Measurements from ENCODE around the gene NOC2L. TPM values are rescaled to one million over a fixed set of nuclear protein-coding genes. Genes with fewer than 3 reads are reported as not detected.

The NOC2L gene
- total and polyA plus RNA-seq, 9 of the 15 experiments (the other 6 are each of a cell fraction or from before 2014, with no cell fraction given) = 4.0 to 410 (median 200) TPM

GRCh38 chr1:913491-914130 is 45.4 kb downstream of the NOC2L start:
- CTCF ChIA-PET (ENCODE audit: low intra/inter-chr PET ratio) = no interaction called here
- POLR2A ChIA-PET = interaction anchor here (0.6 kb wide), 1 partner anchor 242 kb away, joined by 3 read pairs; no protein-coding TSS in a partner anchor
- no peaks in the 10 kb centered on the region for H3K9me3 ChIP-seq (replicated peaks; ENCODE audit: control insufficient read depth, insufficient read depth, low read depth, low read length)
- ATAC-seq (no peak), DNase-seq (ENCODE audit: extremely low read depth in 1 of 4, low spot score in 3 of 4) (no peak), FAIRE-seq (no peak)
- BruUV-seq (replicated peaks) = no TSS peak
- no peaks in the 10 kb centered on the region for H3K36me3 ChIP-seq (ENCODE audit: control insufficient read depth, insufficient read depth, low read length)
- peaks cover 18% of the 10 kb centered on the region; the same call in 1 of the 2 replicates for H4K20me1 ChIP-seq (replicated peaks; ENCODE audit: control insufficient read depth, insufficient read depth, low read length)
- peaks cover 25 to 53% of the 10 kb centered on the region in 2 experiments; a peak in 4 of 5 replicates for H3K27me3 ChIP-seq (ENCODE audit: control insufficient read depth in 2 of 2, insufficient read depth in 2 of 2, low read length in 2 of 2)
- no peaks in the 10 kb centered on the region for H3K79me2 ChIP-seq (ENCODE audit: control insufficient read depth, insufficient read depth, low read length)
- H3K9me1 ChIP-seq (ENCODE audit: control insufficient read depth, insufficient read depth, low read length) = no peaks in the 10 kb centered on the region
- in situ Hi-C loops (cut with MboI) = no loop called here
- 24% methylated on average over 16 of the region's 16 CpGs for WGBS (ENCODE audit: insufficient coverage, low coverage, missing lambda C conversion rate)
- no peak overlapping the region for H3K4me3 ChIP-seq
- TF ChIP-seq PTRF (tag; IDR thresholded peaks at IDR 0.05) (no peak), E4F1 (CRISPR knock-in tag; IDR thresholded peaks at IDR 0.05; ENCODE audit: borderline replicate concordance) (no peak), USF2 (CRISPR knock-in tag; IDR thresholded peaks at IDR 0.05) (no peak), HDAC6 (IDR thresholded peaks at IDR 0.05; ENCODE audit: low read depth, low read length) (no peak), MAX (CRISPR knock-in tag; IDR thresholded peaks at IDR 0.05) (peak; percentile 22; the same call in 1 of the 2 replicates), YBX1 (IDR thresholded peaks at IDR 0.05) (no peak), POLR2G (IDR thresholded peaks at IDR 0.05; ENCODE audit: low read depth, low read length) (peak; percentile 27; the same call in 1 of the 2 replicates), BDP1 (IDR thresholded peaks at IDR 0.05; ENCODE audit: insufficient read depth, insufficient read length) (no peak), CAMTA2 (CRISPR knock-in tag; conservative IDR thresholded peaks at IDR 0.05) (no peak)
- H2AFZ ChIP-seq (ENCODE audit: low read depth, low read length) = no peak overlapping the region
- intact Hi-C loops (cut with micrococcal nuclease) = no loop called here
- peak overlapping the region in 1 of 2 experiments; percentile 11; a peak in 1 of 4 replicates for H3K9ac ChIP-seq (ENCODE audit: insufficient read depth in 1 of 2, low read depth in 2 of 2, low read length in 2 of 2)
- no peak overlapping the region for H3K27ac ChIP-seq (ENCODE audit: extremely low read depth, low read depth, low read length)
- H3K4me1 ChIP-seq (replicated peaks in 1 of 2; ENCODE audit: control insufficient read depth in 2 of 2, insufficient read depth in 2 of 2, low read length in 2 of 2) = peaks cover 8 to 64% of the 10 kb centered on the region in 2 experiments
- H3K4me2 ChIP-seq (ENCODE audit: insufficient read depth, low read length) = no peak overlapping the region
